ENCODE results near the gene JMJD7.

DNA sequence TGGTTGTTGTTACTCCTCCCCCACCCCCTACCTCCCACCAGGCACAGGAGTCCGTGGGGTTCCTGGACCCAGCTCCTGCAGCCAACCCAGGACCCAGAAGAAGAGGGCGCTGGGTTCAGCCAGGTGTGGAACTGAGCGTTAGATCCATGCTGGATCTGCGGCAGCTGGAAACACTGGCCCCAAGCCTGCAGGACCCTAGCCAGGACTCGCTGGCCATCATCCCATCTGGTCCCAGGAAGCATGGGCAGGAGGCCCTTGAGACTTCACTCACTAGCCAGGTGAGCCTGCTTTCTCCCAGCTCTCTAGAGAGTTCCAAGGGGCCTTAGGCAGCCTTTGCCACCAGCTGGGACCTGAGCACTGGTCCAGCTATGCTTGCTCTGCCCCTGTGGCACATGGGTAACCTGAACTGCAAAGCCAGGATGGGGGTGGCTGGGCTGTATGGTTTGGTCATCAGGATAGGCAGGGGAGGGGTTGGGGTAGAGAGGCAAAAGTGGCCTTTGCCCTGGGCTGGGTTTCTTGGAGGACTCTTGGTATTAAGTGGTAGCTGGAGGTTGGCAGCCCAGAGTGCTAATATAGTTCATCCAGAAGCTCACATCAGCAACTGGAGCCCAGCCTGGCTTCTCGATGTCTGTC lies 7.0 kb upstream of the JMJD7 start:
- TF ChIP-seq, protein P1, sequence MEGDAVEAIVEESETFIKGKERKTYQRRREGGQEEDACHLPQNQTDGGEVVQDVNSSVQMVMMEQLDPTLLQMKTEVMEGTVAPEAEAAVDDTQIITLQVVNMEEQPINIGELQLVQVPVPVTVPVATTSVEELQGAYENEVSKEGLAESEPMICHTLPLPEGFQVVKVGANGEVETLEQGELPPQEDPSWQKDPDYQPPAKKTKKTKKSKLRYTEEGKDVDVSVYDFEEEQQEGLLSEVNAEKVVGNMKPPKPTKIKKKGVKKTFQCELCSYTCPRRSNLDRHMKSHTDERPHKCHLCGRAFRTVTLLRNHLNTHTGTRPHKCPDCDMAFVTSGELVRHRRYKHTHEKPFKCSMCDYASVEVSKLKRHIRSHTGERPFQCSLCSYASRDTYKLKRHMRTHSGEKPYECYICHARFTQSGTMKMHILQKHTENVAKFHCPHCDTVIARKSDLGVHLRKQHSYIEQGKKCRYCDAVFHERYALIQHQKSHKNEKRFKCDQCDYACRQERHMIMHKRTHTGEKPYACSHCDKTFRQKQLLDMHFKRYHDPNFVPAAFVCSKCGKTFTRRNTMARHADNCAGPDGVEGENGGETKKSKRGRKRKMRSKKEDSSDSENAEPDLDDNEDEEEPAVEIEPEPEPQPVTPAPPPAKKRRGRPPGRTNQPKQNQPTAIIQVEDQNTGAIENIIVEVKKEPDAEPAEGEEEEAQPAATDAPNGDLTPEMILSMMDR (IDR thresholded peaks at IDR 0.05) = no peak
- TF ChIP-seq POLR2A (IDR thresholded peaks at IDR 0.05) (no peak), POLR2AphosphoS5 (IDR thresholded peaks at IDR 0.05) (no peak), EP300 (IDR thresholded peaks at IDR 0.05) (no peak)
